Activated T-helper 9 cell treated with anti-CD3 and anti-CD28 coated beads, Interleukin-2, amount 50 U/mL, for 16 hours (primary cell): ENCODE results near the gene MKI67.
"Not testable (repeated sequence)": the region's sequence is repeated elsewhere in the genome, so short reads cannot be mapped to it uniquely, and the experiment has no call there.

Source experiments
- DNase-seq: peaks from one replicate; pipeline ENCODE4 v3.0.0-alpha.2; 2020; ENCODE audit warnings: low read depth

The MKI67 gene, protein sequence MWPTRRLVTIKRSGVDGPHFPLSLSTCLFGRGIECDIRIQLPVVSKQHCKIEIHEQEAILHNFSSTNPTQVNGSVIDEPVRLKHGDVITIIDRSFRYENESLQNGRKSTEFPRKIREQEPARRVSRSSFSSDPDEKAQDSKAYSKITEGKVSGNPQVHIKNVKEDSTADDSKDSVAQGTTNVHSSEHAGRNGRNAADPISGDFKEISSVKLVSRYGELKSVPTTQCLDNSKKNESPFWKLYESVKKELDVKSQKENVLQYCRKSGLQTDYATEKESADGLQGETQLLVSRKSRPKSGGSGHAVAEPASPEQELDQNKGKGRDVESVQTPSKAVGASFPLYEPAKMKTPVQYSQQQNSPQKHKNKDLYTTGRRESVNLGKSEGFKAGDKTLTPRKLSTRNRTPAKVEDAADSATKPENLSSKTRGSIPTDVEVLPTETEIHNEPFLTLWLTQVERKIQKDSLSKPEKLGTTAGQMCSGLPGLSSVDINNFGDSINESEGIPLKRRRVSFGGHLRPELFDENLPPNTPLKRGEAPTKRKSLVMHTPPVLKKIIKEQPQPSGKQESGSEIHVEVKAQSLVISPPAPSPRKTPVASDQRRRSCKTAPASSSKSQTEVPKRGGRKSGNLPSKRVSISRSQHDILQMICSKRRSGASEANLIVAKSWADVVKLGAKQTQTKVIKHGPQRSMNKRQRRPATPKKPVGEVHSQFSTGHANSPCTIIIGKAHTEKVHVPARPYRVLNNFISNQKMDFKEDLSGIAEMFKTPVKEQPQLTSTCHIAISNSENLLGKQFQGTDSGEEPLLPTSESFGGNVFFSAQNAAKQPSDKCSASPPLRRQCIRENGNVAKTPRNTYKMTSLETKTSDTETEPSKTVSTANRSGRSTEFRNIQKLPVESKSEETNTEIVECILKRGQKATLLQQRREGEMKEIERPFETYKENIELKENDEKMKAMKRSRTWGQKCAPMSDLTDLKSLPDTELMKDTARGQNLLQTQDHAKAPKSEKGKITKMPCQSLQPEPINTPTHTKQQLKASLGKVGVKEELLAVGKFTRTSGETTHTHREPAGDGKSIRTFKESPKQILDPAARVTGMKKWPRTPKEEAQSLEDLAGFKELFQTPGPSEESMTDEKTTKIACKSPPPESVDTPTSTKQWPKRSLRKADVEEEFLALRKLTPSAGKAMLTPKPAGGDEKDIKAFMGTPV (N-terminal part only)

DNA sequence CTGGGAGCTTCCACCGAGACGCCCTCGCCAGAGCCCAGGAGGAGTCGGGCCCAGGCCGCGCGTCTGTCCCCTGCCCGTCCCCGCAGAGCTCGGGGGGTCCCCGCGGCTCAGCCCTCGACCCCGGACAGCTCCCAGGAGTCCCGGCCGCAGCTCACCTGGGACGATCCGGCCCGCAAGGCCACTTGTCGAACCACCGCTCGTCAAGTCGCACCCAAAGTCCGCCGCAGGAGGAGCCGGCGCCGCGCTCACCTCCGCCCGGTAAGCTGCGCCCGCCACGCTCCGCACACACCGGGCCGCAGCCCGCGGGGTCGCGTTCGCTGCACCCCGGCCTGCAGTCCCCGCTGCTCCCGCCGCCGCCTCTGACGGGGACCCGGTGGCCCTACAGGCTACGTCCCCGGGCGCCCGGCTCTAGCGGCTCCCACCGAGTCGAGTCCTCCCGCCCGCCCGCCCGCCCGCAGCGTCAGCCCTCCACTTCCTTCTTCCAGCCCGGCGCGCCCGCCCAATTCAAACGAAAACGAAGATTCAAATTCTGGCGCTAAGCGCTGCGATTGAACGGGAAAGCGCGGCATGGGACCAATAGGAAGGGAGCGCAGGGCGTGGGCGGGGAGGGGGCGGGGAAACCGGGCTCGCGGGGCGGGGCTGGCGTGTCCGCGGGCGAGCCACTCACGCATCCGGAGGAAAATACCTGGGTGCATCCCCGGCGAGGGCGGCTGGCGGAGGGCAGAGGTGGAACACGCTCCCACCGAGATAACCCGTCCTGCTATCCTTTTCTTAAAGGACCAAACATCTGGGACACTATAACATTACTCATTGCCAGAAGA lies at the start of gene MKI67:
MKI67 (minus strand) TSS at position 480 of the 821 bp plus-strand sequence. CDS start 756 bp downstream, outside the sequence.
- peak; percentile 84 for DNase-seq

DNA sequence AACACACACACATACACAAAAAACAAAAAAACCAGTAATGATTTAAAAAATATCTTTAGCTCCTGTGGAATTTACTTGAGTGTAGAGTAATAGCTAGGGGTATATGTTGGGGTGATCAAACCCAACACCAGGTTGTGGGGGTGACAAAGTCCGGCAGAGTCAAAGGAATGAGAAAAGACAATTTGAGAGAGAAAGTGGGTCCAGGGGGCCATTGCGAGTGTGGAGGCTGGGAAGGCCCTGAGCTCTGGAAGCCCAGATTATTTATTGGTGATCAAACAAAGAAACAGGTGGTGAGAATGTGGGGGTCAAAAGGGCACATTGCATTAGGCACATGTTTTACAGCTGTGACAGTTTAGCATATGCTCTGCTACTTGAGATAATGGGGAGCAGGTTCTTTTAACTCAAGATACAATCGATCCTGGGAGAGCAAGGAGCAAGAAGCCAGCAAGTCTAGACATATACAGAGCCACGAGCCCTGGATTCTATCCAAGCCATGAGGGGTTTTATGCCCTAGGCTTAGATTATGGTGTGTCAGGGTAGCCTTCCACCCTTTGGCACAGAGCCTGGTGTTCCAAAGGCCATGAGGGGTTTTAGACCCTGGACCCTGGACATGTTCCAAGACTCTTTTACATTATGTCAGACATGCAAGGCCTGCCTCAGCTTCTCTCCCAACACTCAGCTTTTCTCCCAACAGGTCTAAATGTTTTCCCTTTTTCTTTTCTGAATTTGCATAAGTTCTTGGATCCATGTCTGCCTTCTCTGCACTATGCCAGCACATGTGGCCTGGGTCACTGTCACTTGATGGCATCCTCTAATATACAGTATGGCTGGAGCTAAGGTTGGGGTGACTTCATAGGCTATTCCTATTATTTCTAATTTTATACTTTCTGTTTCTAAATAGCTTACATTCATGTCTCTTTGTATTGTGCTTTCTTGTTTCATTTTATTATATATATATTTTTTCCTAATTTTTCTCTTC lies 48.6 kb upstream of the MKI67 start:
- no peak for DNase-seq

DNA sequence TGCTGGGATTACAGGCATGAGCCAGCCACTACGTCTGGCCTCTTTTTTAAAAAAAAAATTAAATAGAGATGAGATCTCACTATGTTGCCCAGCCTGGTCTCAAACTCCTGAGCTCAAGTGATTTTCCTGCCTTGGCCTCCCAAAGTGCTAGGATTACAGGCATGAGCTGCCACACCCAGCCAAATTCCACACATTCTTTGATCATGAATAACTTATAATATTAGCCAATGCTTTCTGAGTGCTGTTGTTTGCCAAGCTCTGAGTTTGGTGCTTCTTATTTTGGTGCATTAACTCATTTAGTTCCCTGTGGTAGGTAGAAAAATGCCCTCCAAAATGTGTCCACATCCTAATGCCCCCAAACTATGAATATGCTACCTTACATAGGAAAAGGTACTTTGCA lies 47.2 kb upstream of the MKI67 start:
- DNase-seq = no peak

DNA sequence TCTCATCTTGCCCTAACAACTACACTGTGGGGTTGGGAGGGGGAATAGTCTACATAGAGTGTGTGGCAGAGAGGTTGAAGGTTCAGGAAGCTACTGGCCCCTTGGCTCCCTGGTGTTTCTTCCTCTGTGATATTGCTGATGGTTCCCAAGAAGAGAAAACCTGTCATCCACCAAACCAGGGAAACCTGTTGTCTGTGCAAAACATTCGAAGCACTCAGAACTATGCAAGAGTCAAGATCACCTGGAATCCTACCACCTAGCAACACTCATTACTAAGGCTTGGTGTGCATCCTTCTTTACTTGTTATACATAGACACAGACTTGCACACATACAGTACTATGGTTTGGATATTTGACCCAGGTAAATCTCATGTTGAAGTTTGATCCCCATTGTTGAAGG lies 46.5 kb upstream of the MKI67 start:
- DNase-seq = no peak

DNA sequence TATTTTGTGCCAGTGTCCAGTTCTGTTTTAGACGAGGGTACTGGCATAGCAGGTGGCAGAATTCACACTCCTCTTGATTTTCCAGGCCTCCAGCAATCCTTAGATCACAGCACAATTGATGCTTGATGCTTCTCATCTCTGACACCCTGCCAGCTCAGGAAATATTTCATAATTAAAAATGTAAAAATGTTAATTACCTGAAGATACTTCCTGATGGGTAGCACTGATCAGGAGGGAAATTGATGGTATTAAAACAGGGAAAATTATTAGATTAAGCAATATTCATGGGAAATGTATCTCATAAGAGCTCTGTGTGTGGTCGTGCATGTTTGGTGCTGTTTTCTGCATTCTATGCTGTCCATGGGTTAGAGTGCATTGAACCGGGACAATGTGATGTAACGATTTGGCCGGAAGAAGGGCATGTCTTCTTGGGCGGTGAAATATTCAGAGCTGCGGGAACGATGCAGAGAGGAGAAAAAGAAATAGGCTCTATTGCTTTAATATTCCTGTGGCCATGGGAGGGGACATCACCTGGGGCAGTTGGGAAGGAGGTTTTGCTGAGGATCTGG lies 43.7 kb upstream of the MKI67 start:
- DNase-seq = no peak

DNA sequence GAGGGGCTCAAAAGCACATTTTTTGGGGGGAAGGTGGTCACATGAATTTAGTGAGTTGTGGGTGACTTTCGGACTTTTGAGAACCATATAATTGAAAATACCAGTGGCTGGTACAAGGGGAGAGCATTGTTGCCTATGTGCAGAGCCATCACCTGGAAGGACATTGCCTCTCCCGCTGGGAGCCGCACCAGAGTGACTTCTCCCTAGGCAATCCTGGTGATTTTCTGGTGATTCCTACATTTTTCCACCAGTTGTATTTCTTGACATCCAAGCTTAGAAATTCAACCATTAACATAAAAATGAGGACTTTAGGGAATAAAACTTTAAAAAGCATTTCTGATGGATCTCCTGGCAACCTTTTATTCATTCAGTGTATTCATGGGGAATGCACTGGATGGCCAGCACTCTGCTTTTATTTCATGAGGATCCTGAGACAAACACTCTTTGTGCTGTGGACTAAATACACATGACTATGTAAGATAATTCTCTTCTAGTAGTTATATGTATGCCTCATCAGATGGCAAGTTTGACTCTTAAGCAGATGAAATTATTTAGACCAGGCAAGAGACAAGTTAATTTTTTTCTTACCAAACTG lies 41.8 kb upstream of the MKI67 start:
- no peak for DNase-seq

DNA sequence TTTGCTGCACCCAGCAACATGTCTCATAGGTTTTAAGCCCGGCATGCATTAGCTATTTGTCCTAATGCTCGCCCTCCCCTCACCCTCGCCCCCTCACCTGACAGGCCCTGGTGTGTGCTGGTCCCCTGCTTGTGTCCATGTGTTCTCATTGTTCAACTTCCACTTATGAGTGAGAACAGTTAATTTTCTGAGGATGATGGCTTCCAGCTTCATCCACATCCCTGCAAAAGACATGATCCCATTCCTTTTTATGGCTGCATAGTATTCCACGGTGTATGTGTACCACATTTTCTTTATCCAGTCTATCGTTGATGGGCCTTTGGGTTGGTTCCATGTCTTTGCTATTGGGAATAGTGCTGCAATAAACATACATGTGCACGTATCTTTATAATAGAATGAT lies 40.9 kb upstream of the MKI67 start:
- DNase-seq = not testable (repeated sequence)

DNA sequence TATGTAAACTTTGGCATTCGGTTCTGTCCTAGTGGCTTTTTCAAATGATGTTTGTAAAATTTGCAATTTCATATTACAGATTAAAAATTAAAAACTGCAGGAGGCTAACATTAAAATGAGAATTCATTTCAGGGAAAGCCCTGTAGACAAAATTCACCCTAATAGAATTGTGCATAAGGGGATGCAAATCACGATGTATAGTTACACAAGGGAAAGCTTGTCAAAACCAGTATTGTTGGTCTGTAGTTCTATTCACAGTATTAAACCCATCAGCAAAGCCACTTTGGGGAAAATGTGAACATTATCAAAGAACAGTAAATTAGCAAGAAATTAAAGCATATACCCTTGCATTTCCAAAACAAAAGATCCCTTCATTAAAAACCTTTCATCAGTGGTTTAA lies 39.9 kb upstream of the MKI67 start:
- no peak for DNase-seq

DNA sequence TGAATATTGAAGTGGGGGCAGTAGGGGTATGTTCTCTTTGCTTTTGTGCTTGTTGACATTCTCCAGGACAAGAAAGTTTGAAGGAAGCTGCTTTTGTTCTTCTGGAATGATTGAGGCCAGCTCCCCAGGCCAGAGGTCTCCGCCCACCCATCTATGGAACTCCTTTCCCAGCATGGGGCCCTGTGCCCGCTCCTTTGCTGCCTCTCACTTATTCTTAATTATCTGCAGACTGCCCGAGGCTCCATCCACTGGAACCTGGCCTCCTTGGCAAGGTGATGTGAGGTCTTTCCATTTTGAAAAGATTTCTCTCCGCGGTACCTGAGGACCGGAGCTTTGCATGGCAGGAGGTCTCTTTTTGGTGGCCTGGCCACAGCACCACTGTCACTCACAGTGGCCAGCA lies 39.3 kb upstream of the MKI67 start:
- DNase-seq = no peak

DNA sequence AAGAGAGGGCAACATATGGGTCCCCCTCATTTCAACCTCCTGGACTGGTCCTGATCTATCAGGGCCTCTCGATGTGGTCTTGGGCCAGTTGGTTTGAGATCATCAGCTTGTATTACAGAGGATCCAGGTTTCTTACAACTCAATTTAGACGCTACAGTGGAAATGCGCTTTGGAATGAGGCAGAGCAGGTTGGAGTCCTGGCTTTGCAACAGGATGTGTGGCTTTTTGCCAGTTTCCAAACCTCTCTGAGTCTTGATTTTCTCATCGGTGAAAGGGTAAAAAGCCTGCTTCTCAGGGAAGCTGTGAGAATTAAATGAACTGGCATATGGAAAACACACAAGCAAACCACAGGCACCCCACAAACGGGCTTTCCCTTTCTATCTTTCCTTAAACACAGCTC lies 37.5 kb upstream of the MKI67 start:
- no peak for DNase-seq

DNA sequence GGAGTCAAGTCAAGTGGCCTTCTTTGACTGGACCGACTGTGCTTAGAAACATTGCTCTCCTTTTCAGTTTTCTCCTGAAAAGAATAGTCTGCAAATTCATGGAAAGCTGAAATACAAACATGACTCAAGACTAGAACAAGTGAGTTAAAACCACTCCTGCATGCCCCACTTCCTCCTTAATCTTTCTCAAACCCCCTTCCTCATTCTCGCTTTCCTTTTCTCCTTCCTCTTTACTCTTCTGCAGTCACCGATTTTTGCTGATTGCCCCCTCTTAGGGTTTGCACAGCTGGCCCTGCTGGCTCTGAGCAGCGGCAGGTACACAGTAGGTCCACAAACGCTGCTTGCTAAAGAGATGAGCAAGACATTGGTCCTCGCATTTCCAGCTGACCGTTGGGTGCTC lies 34.8 kb upstream of the MKI67 start:
- DNase-seq = no peak

DNA sequence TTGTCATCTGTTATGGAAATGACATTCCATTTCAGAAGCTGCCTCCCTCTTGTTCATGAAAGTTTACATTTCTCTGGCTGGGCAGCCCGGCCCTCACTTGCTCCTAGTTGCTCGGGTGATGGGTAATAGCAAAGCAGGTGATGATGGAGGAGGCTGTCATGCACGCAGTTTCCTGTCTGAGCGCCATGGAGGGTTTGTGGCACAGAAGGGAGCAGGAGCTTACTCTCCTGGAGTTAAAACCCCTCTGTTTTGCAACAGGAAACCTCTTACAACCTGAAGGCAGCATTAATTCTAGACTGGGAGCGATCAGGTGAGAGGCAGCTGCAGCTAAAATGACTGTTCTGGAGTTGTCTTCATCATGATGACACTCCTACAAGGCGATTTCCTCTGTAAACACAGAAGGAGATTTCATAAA lies 34.1 kb upstream of the MKI67 start:
- DNase-seq = no peak

DNA sequence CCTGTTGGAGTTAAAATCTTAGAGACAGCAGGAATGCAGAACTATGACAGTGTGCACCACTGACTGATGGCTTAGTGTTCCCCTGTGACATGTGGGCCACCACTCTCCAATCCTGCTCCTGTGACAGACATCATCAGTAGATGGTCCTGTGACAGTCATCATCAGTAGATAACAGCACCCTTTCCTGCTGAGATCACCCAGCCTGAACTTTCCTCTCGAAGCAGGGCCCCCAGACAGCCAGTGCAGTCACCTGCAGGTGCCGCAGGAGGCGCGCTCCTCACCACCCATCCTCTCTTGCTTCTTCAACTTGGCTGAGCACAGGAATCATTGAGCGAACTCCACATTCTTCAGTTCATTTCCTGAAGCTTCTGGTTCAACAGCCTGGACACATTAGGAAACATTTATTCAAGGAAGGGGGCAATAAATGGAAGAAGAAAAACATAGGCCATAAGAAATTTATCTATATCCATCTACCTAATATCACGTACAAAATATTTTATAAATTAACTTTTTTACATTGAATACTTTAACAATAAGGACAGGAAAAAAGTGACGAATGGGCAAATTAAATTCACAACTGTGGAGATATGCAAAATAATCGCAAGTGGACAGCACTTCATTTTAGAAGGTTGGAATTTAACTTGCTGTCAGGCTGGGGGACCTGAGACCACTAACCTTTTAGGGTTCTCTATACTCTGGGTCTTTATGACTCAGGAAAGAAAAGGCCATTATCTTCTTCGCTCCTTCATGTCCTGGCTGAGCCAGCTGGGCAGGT lies 32.0 kb upstream of the MKI67 start:
- DNase-seq = no peak

DNA sequence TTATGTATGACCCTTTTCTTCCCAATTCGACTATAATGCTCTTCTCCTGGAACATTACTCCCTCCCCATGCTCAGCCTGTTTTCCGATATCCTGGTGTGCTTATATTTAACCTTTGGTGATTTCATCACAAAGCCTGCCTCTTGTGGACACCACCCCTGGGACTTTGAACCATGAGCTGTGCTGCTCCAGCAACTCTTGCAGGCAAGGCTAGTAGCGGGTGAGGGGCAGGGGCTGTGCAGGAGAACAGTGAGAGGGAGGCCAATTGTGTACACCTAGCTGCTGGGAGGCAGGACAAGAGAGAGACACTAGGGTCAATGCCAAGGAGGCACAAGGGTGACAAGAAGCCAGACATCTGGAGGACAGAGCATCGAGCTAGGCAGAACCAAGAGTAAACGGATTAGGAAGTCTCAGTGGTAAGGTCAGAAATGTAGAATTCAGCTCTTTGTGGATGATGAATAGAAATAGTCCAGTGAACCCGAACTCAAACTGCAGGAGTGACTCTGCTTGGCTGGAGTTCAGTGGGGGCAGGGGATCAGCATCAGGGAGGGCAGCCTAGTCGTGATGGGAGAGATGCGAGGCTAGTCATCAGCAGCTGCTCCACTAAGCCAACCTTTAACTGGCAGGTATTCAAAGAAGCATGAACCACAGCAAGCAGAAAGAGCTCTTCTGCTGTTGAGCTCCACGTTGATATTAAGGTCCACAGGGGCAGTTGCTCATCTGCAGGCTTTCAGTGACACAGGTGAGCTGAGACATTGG lies 31.0 kb upstream of the MKI67 start:
- DNase-seq = no peak

DNA sequence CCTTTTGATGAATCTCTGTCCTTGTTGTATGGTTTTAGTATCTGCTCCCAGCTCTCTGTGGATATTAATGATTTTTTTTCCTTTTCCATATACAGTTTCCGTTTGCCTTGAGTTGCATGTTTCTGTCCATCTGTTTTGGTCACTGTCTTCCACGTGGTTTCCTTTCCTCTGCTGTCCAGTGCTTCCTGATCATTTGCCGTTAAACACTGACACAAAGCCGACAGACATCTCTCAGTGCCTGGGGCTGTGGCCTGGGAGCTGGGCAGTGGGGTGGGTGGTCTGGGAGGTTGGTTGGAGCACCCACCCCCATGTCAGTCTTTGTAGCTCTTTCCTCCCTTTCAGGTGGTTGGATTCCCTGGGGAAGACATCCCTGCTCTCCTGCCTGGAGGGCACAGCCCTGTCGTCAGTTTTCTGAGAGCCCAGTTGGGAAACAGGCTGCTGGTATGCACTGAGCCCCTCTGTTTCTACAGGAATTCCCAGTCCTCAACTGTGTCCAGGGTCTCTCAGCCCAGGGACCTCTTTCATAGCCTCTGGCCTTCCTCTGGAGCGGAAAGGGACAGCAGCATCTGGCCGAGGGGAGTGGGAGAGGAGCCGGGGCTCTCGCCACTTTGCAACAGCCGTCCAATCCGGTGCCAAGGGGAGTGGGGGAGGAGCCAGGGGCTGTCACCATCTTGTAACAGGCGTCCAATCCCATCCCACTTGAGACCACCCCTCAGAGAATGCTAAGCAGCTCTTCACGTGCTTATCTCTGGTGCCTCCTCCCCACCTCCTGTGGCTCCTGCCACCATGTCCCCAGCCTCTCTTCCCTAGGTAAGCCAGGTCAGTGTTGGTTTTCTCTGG lies 26.7 kb upstream of the MKI67 start:
- no peak for DNase-seq

DNA sequence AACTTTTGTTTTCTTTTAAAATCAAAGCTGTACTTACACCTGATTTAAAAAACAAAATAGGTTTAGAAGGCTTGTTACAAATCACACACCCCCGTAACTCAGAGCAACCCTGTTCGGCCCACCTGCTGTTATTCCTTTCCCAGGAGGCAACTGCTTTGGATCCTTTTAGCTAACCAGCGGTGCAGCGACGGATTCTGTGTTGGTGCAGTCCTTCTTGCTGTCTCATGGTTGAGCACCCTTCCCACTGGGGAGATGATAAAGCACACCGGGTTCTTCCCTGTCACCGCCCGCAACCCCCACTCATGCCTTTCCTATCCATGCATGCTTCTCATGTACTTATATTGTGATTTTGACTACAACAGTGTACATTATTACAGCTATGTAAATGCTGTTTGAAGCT lies 24.8 kb upstream of the MKI67 start:
- DNase-seq = no peak

DNA sequence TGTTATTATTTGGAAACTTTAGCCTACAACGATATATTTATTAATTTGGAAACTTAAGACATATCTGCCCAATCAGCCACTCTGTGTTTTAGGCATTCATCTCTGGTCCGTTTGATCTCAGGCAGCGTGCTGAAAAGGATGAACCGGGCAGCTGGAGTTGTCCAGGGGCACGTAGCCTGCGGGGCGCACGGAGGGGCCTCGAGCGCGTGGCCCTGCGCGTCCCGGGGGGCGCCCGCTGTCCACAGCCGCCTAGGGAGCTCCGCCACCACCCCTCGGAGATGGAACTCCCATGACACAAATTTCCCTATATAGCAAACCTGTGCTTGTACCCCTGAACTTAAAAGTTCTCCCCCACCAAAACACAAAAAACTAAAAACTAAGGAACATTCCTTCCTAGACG lies 24.3 kb upstream of the MKI67 start:
- DNase-seq = no peak
